NT2/D1 (cell line): ENCODE data around the gene ADH7.

ENCODE experiments used
- YY1 ChIP-seq: IDR thresholded peaks from 2 replicates; pipeline ENCODE4 v1.6.1; 2011; ENCODE audit not compliant: insufficient read length, insufficient read depth
- ZNF274 ChIP-seq: IDR thresholded peaks from 2 replicates; pipeline ENCODE4 v1.6.1; 2011; ENCODE audit warnings: mild to moderate bottlenecking, low read depth, low read length

DNA sequence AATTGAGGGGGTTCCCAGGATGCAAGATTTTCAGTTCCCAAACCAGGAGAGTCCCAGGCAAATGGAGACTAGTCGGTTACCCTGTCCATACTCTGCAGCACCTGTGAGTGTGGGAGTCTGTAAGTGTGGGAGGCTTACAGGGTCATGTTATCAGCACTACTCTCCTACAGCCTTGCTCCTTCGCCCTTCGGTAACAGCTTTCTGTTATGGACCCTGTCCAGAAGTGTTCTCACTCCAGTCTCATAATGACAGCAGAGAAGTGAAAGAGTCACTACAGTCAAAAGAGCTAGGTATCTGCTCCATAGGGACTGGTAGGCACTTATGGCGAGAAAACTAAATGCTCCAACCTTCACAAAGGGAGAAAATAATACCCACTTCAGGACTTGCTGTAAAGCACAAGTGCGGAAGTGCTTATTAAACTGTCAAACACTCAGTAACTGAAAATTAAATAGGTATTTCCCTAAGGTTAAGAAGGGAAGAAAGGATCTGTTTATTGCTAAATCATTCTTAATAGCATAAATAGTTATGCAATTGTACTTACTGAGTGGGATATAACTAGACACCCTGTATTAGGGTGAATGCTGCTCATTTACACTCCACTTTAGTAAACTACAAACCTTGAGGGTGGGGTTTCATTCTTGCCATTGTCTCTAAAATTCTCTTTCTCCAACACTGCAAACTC is 2.7 kb upstream of the ADH7 start:
- TF ChIP-seq ZNF274 (no peak), YY1 (no peak)
